Mucosa of stomach (tissue), 1 donor: ENCODE data around the gene SCCPDH.
"Not testable (repeated sequence)": the region's sequence is repeated elsewhere in the genome, so short reads cannot be mapped to it uniquely, and the experiment has no call there.

Experiments used
- H3K27me3 ChIP-seq: one replicate; pipeline ENCODE4 v1.7.0; 2013; ENCODE audit warnings: mild to moderate bottlenecking, low read length; ENCODE audit not compliant: control insufficient read depth, insufficient read depth
- H3K36me3 ChIP-seq: one replicate; pipeline ENCODE4 v1.7.0; 2013; ENCODE audit warnings: low read length; ENCODE audit not compliant: control insufficient read depth, insufficient read depth
- H3K4me1 ChIP-seq: one replicate; pipeline ENCODE4 v1.7.0; 2013; ENCODE audit warnings: mild to moderate bottlenecking, low read length; ENCODE audit not compliant: control insufficient read depth, insufficient read depth
- H3K4me3 ChIP-seq: one replicate; pipeline ENCODE4 v1.7.0; 2013; ENCODE audit warnings: low read length
- H3K9ac ChIP-seq: one replicate; pipeline ENCODE4 v1.7.0; 2013; ENCODE audit warnings: mild to moderate bottlenecking, low read length, moderate library complexity
- H3K9me3 ChIP-seq: one replicate; pipeline ENCODE4 v1.7.0; 2013; ENCODE audit warnings: mild to moderate bottlenecking, low read length, moderate library complexity; ENCODE audit not compliant: control insufficient read depth
- donor health status: Pancreatic carcinoma.

The SCCPDH gene

GRCh38 chr1:246800756-246801155 is 76.5 kb downstream of the SCCPDH start:
- Histone ChIP-seq H3K9me3 (no peaks in the 10 kb centered on the region), H3K36me3 (no peaks in the 10 kb centered on the region), H3K27me3 (no peaks in the 10 kb centered on the region), H3K4me3 (no peak overlapping the region), H3K4me1 (no peaks in the 10 kb centered on the region), H3K9ac (no peak overlapping the region)

- H3K9me3 ChIP-seq, result no peaks in the 10 kb centered on the region
- no peaks in the 10 kb centered on the region for H3K27me3 ChIP-seq
- H3K9ac ChIP-seq, result no peak overlapping the region
- no peaks in the 10 kb centered on the region for H3K4me1 ChIP-seq
- H3K4me3 ChIP-seq, result no peak overlapping the region
- H3K36me3 ChIP-seq, result no peaks in the 10 kb centered on the region
Observed at GRCh38 chr1:246801241-246802020, 77.2 kb downstream of the SCCPDH start.

GRCh38 chr1:246803373-246803772 is 79.2 kb downstream of the SCCPDH start:
- Histone ChIP-seq H3K27me3 (no peaks in the 10 kb centered on the region), H3K9me3 (no peaks in the 10 kb centered on the region), H3K36me3 (no peaks in the 10 kb centered on the region), H3K4me3 (no peak overlapping the region), H3K4me1 (no peaks in the 10 kb centered on the region), H3K9ac (no peak overlapping the region)

GRCh38 chr1:246803883-246804282 is 79.7 kb downstream of the SCCPDH start:
- Histone ChIP-seq H3K9me3 (no peaks in the 10 kb centered on the region), H3K36me3 (no peaks in the 10 kb centered on the region), H3K4me1 (no peaks in the 10 kb centered on the region), H3K27me3 (no peaks in the 10 kb centered on the region), H3K9ac (no peak overlapping the region), H3K4me3 (no peak overlapping the region)

GRCh38 chr1:246805135-246805716 is 81.0 kb downstream of the SCCPDH start:
- no peak overlapping the region for H3K9ac ChIP-seq
- H3K9me3 ChIP-seq, result no peaks in the 10 kb centered on the region
- no peak overlapping the region for H3K4me3 ChIP-seq
- no peaks in the 10 kb centered on the region for H3K36me3 ChIP-seq
- no peaks in the 10 kb centered on the region for H3K4me1 ChIP-seq
- no peaks in the 10 kb centered on the region for H3K27me3 ChIP-seq

GRCh38 chr1:246809473-246809872 is 85.3 kb downstream of the SCCPDH start:
- no peak overlapping the region for H3K4me3 ChIP-seq
- H3K4me1 ChIP-seq, result no peaks in the 10 kb centered on the region
- no peaks in the 10 kb centered on the region for H3K36me3 ChIP-seq
- no peaks in the 10 kb centered on the region for H3K9me3 ChIP-seq
- H3K27me3 ChIP-seq, result no peaks in the 10 kb centered on the region
- no peak overlapping the region for H3K9ac ChIP-seq

- no peaks in the 10 kb centered on the region for H3K4me1 ChIP-seq
- H3K9ac ChIP-seq, result no peak overlapping the region
- no peak overlapping the region for H3K4me3 ChIP-seq
- H3K27me3 ChIP-seq, result no peaks in the 10 kb centered on the region
- no peaks in the 10 kb centered on the region for H3K9me3 ChIP-seq
- H3K36me3 ChIP-seq, result no peaks in the 10 kb centered on the region
Observed at GRCh38 chr1:246811985-246812384, 87.8 kb downstream of the SCCPDH start.

- H3K4me3 ChIP-seq, H3K9ac ChIP-seq, H3K36me3 ChIP-seq, H3K27me3 ChIP-seq, H3K4me1 ChIP-seq, H3K9me3 ChIP-seq: not testable (repeated sequence)
Observed at GRCh38 chr1:246813325-246813724, 89.1 kb downstream of the SCCPDH start.

- Histone ChIP-seq H3K4me1 (no peaks in the 10 kb centered on the region), H3K9ac (no peak overlapping the region), H3K36me3 (no peaks in the 10 kb centered on the region), H3K9me3 (no peaks in the 10 kb centered on the region), H3K27me3 (no peaks in the 10 kb centered on the region), H3K4me3 (no peak overlapping the region)
Observed at GRCh38 chr1:246814890-246815289, 90.7 kb downstream of the SCCPDH start.

- H3K9me3 ChIP-seq, result no peaks in the 10 kb centered on the region
- H3K36me3 ChIP-seq, result no peaks in the 10 kb centered on the region
- no peak overlapping the region for H3K9ac ChIP-seq
- no peaks in the 10 kb centered on the region for H3K4me1 ChIP-seq
- H3K27me3 ChIP-seq, result no peaks in the 10 kb centered on the region
- H3K4me3 ChIP-seq, result no peak overlapping the region
Observed at GRCh38 chr1:246815693-246816270, 91.6 kb downstream of the SCCPDH start.
